GM18505 (cell line): ENCODE measurements around the gene ATP4B.

Experiments
- ATAC-seq: cut with Tn5 transposase; IDR thresholded peaks from one replicate; pipeline ENCODE4 v1.9.1; 2021; ENCODE audit not compliant: unreplicated experiment
- POLR2A ChIP-seq: IDR thresholded peaks from 4 replicates; pipeline ENCODE4 v1.6.1; 2011; ENCODE audit warnings: borderline replicate concordance; ENCODE audit not compliant: insufficient read depth, insufficient read length; ENCODE audit errors: extremely low read depth

Gene ATP4B

DNA sequence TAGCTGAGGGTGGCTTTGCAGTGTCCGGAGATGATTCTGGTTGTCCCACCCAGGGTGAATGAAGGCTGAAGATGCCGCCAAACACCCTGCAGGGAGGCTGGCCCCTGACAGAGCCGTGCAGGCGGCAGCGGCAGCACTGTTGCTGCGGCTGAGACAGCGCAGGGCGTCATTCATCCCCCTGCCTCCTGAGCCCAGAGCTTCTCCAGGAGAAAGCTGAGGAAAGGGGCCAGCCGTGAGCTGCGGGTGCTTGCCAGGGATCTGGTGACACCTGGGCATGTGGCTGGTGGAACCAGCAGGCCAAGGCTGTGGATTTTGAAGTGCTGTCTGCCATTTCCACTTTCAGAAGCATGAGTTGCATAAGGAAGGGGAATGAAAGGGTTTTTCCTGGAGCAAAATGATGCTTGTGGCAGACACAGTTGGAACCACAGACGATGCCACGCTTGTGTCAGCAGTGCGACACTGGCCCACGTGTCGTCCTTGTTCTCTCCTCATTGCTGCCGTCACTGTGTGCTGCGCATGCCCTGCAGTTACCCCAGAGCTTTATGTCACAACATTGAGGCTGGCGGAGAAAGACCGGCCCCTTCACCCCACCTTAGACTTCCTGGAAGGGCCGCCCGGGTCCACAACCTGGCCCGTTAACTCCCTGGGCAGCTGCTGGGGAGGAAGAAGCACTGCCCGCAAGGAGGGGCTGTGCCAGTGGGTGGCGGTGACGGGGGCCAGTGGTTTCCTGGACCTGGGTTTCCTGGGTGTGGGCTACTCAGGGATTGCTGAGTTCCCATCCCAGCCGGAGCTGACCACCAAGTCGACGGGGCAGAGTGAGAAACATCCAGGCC lies 50.7 kb downstream of the ATP4B start:
- ATAC-seq = no peak
- TF ChIP-seq POLR2A = no peak

DNA sequence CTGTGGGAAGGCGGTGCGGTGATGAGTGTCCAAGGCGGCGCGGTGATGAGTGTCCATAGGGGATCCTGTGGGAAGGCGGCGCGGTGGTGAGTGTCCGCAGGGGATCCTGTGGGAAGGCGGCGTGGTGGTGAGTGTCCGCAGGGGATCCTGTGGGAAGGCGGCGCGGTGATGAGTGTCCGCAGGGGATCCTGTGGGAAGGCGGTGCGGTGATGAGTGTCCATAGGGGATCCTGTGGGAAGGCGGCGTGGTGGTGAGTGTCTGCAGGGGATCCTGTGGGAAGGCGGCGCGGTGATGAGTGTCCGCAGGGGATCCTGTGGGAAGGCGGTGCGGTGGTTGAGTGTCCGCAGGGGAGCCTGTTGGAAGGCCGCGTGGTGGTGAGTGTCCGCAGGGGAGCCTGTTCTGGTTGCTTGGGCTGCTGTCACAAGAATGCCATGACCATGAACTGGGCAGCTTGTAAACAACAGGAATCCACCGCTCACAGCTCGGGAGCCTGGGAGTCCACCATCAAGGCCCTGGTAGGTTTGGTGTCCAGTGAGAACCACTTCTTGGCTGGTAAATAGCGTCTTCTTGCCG lies 52.0 kb downstream of the ATP4B start:
- ATAC-seq = no peak
- TF ChIP-seq POLR2A = no peak

DNA sequence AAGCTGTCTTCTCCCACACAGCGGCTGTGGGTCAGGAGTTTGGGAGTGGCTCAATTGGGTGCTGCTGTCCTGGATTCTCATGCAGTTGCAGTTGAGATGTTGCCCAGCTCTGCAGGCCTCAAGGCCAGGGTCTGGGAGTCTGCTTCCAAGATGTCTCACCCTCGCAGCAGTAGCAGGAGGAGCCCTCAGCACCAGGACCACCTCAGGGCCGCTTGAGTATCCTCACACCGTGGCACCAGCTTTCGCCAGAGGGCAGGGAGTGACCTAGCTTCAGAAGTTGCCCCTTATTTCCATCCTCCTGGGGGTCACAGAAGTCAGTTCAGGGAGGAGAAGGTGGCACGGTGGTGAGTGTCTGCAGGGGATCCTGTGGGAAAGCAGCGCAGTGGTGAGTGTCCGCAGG lies 52.5 kb downstream of the ATP4B start:
- no peak for ATAC-seq
- TF ChIP-seq POLR2A = no peak

DNA sequence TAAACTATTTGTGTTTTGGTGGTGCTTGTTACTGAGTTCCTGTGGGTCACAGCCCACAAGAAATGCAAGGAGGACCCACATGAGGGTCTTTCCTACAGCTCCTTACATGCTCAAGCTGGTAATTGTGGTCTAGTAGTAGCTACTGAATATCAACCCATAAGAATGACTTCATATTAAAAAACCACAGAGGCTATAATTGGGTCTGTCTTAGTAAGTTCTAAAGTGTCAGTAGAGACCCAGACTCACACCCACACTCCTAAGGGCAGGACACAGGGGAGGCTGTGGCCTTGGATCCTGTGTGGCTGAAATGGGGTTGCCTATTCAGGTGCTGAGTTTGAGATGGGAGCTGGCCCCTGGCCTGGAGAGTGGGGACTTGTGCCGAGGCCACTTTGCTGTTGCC lies 53.8 kb downstream of the ATP4B start:
- ATAC-seq = no peak

DNA sequence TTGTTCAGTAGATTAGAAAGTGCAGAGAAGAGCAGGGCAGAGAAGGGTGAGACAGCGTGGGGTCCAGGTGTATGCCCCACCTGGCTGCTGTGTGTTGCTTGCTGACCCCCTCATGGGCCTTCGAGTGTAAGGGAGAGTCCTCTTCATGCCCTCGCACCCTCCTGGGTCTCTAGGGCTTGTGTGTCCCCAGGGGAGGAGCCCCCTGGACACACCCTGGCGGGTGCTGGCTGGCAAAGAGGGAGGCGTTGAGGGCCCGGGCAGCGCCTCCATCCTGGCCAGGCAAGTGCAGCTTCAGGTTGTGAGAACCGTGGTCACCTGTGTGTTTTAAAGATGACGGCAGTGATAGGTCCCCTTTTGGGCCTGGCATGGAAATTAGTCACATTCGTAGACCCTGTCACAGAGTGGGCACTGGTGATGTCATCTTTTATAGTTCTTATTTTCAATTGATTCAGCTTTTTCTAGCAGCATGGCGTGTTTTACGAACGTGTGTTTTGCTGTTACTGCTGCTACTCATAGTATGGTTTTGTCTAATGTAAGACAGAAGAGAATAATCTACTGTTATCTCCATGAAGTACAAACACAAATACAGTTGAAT lies 54.8 kb downstream of the ATP4B start:
- no peak for ATAC-seq
- no peak for TF ChIP-seq POLR2A

More for the DNA sequence above, 53.8 kb downstream of the ATP4B start:
- TF ChIP-seq POLR2A = no peak

DNA sequence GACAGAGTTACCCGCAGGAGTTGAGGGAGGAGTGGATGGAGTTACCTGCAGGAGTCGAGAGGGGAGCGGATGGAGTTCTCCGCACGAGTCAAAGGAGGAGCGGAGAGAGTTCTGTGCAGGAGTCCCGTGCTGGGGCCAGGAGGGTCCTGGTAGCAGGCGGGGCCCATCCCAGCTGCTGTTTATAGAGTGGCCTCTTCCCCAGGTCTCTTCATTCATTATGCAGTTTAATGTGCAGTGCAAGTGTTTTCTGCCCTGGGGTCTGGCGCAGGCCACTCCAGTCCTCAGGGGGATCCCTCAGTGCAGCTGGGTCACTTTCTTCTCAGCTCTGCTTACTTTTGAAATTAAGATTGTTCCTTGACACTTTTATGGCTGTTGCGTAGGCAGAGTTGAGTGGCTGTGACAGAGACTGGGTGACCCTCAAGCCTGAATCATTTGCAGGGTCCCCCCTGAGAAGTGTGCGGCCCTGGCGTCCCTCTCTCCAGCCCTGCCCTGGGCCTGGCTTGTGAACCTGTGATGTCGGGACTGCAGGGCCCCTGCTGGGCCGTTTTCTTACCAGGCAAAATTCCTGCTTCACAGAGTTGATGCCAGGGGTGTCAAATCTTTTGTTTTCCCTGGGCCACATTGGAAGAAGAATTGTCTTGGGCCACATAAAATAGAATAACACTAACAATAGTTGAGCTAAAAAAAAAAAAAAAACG lies 55.6 kb downstream of the ATP4B start:
- ATAC-seq = no peak
- no peak for TF ChIP-seq POLR2A

DNA sequence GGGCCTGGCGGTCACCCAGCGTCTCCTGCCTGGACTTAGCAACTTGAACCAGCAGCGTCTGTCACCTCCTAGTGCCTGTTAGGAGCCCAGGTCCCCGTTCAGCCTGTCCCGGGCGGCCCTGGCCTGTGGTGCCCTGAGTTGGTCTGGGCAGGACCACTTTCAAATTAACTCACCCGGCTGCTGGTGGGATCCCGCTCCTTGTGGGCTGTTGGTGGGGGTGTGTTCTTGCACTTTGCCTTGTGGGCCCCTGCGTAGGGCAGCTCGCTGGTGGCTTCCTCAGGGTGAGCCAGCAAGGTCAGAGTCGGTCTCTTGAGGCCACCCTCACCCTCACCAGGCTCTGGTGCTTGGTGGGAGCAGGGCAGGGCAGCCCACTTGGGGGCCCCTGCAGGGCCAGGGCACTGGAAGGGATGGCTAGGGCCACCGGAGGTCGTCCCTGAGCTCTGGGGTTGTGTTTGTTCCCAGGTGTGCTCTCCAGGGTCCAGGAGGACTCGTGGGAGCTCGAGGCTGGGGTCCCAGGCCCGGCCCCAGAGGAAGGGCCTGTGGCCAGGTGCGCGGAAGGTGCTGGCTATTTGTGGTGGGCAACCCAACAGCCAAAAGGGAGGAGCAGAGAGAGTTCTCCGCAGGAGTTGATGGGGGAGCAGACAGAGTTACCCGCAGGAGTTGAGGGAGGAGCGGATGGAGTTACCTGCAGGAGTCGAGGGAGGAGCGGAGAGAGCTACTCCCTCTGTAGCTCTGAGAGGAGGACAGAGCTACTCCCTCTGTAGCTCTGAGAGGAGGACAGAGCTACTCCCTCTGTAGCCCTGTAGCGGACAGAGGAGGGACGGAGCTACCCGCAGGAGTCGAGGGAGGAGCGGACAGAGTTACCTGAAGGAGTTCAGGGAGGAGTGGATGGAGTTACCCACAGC lies 56.6 kb downstream of the ATP4B start:
- no peak for TF ChIP-seq POLR2A
- no peak for ATAC-seq

DNA sequence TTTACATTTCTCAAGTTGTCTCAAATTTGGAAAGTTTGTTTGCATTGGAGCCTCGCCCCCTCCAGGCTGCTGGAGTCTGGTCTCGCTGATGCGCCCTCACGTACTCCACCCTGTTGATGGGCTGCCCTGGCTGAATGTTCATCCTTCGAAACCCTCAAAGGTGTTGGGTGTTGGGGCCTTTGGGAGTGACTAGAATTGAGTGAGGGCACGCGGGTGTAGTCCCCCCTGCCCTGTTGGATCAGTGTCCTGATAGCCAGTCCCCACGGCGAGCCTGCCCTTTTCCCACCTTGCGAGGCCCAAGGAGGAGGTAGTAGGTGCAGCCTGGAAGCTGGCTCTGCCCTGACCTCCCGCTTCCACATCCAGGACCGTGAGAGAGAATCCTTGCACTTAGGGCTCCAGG lies 58.6 kb downstream of the ATP4B start:
- ATAC-seq = no peak
- TF ChIP-seq POLR2A = no peak
